GM20000 (cell line): ENCODE results near the gene SLC2A3.
"Not testable (repeated sequence)": the region's sequence is repeated elsewhere in the genome, so short reads cannot be mapped to it uniquely, and the experiment has no call there.

ENCODE experiments used
- DNase-seq: peaks from one replicate; pipeline ENCODE4 v3.0.0; 2012; ENCODE audit warnings: low spot score
- TF ChIP-seq, protein P1 (sequence below): IDR thresholded peaks from 2 replicates; pipeline ENCODE4 v1.5.1; 2012; ENCODE audit warnings: mild to moderate bottlenecking, control low read depth; ENCODE audit errors: extremely low read depth, missing control alignments

SLC2A3 gene

DNA sequence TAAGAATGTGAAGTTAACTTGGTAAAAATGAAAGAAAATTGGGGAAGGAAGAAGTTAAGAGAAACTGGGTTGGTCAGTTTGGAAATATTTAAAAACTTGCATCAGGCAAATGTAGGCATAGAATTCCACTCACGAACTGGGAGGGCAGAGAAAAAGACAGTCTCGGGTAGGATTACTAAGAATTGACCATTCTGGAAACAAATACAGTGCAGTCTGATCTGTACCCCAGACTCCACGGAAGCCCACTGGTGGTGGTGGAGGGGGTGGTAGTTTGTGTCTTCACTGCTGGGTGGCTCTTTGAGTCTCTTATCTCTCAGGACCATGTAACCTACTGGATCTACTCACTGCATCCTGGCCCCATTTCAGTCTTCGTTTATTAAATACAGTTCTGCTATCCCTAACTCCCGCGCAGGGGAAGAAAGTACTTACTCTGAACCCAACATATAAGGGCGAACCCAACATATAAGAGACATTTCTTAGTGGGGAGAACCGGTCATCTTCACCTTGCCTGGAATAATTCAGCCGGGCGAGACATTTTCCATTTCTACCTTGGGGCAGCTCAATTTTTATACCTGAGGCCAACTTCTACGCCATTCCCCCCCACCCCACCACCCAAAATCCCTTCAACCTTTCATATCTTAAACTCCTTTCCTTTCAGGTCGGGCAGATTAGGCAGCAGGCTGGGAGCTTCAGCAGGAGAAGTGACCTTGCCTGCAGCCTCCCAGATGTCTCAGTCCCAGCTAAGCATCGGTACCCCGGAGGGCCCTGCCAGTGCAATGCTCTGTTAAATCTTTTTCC lies 1.7 kb downstream of the SLC2A3 start:
- DNase-seq: no peak
- TF ChIP-seq, protein P1, sequence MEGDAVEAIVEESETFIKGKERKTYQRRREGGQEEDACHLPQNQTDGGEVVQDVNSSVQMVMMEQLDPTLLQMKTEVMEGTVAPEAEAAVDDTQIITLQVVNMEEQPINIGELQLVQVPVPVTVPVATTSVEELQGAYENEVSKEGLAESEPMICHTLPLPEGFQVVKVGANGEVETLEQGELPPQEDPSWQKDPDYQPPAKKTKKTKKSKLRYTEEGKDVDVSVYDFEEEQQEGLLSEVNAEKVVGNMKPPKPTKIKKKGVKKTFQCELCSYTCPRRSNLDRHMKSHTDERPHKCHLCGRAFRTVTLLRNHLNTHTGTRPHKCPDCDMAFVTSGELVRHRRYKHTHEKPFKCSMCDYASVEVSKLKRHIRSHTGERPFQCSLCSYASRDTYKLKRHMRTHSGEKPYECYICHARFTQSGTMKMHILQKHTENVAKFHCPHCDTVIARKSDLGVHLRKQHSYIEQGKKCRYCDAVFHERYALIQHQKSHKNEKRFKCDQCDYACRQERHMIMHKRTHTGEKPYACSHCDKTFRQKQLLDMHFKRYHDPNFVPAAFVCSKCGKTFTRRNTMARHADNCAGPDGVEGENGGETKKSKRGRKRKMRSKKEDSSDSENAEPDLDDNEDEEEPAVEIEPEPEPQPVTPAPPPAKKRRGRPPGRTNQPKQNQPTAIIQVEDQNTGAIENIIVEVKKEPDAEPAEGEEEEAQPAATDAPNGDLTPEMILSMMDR: no peak

DNA sequence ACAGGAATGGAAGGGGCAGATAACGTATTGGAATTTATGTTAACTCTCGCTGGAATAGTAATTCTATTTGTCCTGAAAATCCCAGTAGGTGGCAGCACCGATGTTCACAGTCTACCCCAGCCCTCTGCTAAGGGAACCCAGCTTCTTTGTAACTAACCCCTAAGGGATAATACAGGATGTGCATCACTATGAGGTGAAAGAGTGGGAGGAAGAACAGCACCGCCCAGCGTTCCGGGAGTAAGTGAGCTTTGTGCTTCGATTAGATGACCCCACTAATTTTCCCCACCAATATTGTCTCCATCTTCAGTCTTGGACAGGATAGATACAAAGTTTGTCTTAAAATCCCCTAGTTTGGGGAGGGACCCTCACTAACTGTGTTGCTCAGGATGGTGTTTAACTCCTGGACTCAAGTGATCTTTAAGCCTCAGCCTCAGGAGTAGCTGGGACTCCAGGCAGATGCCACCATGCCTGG lies 2.7 kb downstream of the SLC2A3 start:
- TF ChIP-seq, protein P1: no peak
- DNase-seq: peak; percentile 86

DNA sequence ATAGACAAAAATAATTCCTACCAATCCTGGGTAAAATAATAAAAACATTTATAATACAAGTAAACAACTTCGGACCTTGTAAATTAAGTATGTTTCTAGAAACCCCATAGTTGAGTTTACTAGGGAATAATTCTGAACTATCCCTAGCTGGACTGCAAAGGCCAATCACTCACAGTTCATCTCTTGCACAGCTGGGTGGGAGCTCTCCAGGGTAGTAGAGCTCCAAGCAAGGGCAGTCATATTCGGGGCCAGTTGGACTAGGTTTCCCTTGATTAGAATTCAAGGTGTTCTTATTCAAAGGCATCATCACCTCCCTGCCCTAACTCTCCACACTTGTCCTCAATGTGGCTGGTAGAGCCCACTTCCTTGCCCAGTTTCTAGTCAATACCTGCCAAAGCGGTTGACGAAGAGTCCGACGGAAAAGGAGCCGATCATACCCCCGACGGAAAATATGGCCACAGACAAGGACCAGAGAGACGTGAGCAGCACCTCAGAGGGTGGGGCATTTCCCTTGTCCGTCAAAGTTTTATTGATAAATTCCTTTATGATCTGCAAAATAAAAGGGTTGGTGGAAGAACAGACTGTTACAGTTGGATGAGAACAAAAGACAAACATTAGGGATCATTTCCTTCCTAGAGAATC lies 3.3 kb downstream of the SLC2A3 start:
- not testable (repeated sequence) for DNase-seq

DNA sequence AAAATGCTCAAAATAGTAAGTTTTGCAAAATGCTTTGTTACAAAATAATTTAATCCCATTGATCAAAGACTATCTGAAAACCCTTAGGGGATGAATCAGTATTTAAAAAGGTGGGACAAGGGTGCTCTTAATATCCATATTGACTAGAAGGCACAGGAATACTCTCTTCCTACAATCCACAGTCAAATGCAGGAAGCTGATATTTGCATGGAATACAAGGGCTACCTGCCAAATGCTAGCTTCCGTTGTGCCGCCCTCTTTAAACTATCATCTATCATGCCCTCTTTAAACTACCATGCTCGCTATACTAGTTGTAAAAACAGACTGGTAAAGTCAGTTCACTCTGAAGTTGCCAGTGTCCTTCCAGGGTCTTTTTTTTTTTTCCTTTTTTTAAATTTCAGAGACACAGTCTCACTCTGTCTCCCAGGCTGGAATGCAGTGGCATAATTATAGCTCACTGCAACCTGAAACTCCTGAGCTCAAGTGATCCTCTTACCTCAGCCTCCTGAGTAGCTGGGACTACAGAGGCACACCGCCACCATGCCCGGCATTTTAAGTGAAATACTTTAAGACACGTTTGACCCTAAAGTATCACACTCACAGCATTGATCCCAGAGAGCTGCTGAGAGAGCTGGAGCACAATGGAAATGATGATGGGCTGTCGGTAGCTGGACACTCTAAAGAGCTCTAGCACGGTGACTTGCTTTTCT lies 6.7 kb downstream of the SLC2A3 start:
- TF ChIP-seq, protein P1: no peak
- DNase-seq: no peak

DNA sequence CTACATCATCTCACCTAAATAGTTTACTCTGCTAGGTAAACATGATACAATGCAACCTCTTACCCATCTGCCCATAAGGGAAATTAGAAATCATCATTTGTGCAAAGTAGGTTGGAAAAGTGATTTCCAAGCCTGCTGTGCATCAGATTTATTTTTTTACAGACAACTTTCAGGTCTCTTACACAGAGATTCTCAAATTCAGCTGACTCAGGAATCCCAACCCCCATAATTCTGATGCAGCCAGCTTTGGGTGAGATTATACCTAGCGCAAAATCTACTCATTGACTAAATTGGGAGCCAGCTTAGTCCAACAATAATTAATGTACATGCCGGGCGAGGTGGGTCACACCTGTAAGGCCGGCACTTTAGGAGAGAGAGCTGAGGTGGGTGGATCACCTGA lies 8.5 kb downstream of the SLC2A3 start:
- DNase-seq: no peak
- TF ChIP-seq, protein P1: no peak

DNA sequence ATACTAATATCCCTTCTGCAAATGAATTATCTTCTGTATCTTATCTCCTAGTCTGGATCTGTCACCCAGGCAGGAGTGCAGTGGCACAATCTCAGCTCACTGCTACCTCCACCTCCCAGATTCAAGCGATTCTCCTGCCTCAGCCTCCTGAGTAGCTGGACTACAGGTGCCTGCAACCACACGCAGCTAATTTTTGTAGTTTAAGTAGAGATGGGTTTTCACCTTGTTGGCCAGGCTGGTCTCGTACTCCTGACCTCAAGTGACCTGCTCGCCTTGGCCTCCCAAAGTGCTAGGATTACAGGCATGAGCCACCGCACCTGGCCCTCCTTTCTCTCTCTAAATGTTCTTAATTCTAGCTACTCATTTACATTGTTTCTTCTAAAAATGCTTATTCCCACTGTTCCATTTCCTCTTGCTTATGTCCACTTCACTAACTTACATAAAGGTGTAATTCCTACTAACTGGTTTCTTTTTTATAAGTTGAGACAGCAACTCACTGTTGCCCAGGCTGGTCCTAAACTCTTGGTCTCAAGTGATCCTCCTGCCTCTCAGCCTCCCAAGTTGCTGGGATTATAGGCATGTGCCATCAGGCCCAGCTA lies 9.8 kb downstream of the SLC2A3 start:
- DNase-seq: not testable (repeated sequence)

DNA sequence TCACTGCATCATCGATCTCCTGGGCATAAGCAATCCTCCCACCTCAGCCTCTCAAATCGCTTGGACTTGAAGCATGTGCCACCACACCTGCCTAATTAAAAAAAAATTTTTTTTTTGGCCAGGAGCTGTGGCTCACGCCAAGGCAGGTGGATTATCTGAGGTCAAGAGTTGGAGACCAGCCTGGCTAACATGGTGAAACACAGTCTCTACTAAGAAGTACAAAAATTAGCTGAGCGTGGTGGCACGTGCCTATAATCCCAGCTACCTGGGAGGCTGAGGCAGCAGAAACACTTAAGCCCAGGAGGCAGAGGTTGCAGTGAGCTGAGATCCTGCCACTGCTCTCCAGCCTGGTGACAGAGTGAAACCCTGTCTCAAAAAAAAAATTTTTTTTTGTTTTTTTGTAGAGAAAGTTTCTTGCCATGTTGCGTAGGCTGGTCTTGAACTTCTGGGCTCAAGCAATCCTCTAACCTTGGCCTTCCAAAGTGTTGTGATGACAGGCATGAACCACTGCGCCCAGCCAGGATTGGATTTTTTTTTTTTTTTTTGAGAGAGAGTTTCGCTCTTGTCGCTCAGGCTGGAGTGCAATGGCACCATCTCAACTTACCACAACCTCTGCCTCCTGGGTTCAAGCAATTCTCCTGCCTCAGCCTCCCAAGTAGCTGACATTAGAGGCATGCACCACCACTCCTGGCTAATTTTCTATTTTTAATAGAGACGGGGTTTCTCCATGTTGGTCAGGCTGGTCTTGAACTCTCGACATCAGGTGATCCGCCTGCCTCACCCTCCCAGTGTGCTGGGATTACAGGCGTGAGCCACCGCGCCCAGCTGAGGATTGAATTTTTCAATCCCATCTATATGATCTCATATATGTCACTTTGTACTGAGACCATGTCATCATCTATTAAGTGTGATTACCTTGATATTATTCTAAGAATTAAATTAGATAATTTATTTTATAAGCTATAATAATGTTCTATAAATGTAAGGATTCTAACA lies 12.4 kb downstream of the SLC2A3 start:
- DNase-seq: no peak
- TF ChIP-seq, protein P1: no peak

DNA sequence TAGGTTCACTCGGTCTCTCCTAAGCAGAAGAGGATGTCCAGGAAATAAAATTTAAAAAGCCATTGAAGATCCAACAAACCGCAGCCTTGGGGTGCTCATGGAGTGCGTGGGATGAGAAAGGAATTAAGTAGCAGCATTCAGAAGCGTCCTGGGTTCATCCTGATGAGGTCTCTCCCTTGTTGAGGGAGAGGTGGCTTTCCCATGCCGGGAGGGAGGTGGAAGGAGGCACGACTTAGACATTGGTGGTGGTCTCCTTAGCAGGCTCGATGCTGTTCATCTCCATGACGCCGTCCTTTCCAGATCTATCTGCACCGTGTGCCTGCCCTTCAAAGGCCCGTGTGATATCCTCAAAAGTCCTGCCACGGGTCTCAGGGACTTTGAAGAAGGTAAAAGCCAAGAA lies 14.8 kb downstream of the SLC2A3 start:
- not testable (repeated sequence) for DNase-seq

DNA sequence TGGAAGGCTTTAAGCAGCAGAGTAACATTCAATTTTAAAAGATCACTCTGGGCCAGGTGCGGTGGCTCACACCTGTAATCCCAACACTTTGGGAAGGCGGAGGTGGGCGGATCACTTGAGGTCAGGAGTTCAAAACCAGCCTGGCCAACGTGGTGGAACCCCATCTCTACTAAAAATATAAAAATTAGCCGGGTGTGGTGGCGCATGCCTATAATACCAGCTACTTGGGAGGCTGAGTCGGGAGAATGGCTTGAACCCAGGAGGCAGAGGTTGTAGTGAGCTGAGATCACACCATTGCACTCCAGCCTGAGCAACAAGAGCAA lies 17.8 kb downstream of the SLC2A3 start:
- not testable (repeated sequence) for DNase-seq
